Measurements from ENCODE around the gene LPCAT3.

- TF ChIP-seq CTCF (IDR thresholded peaks at IDR 0.05; ENCODE audit: low read depth, low read length) (peak; percentile 47), POLR2A (IDR thresholded peaks at IDR 0.05; ENCODE audit: extremely low read depth, insufficient read length) (peak; percentile 18), MAX (IDR thresholded peaks at IDR 0.05; ENCODE audit: low read depth, low read length) (no peak)
Observed at GRCh38 chr12:6961695-6962284, 56.5 kb downstream of the LPCAT3 start.
